Right kidney (tissue), 9 donors: ENCODE results near the gene FNIP1.
A peak's percentile ranks its signal among the peaks of the same experiment; 100 is the strongest.
"Not testable (repeated sequence)": the region's sequence is repeated elsewhere in the genome, so short reads cannot be mapped to it uniquely, and the experiment has no call there.

Source experiments
- DNase-seq: peaks from one replicate; pipeline ENCODE4 v3.0.0-alpha.2; 2016
- long read RNA-seq, 8 donors: transcript quantifications; one replicate each; lab custom pipeline, GENCODE V29; 2026

The FNIP1 gene
- long read RNA-seq, donor 1, full-length matches to known transcripts: 2 of 2 reads
- long read RNA-seq, donor 1, partial matches to known transcripts: 0 of 2 reads
- long read RNA-seq, donor 1, other reads (novel, unspliced or antisense): 0 of 2 reads
- long read RNA-seq, donor 2, partial matches to known transcripts: 0 of 1 reads
- long read RNA-seq, donor 2, other reads (novel, unspliced or antisense): 0 of 1 reads
- long read RNA-seq, donor 3, partial matches to known transcripts: 0 of 3 reads
- long read RNA-seq, donor 3, other reads (novel, unspliced or antisense): 0 of 3 reads
- long read RNA-seq, donor 4, partial matches to known transcripts: 0 of 1 reads
- long read RNA-seq, donor 4, other reads (novel, unspliced or antisense): 0 of 1 reads
- long read RNA-seq, donor 5: 0 reads
- long read RNA-seq, donor 6, partial matches to known transcripts: 0 of 2 reads
- long read RNA-seq, donor 6, other reads (novel, unspliced or antisense): 0 of 2 reads
- long read RNA-seq, donor 7, partial matches to known transcripts: 0 of 4 reads
- long read RNA-seq, donor 7, other reads (novel, unspliced or antisense): 0 of 4 reads
- long read RNA-seq, donor 8, partial matches to known transcripts: 0 of 1 reads
- long read RNA-seq, donor 8, other reads (novel, unspliced or antisense): 0 of 1 reads

DNA sequence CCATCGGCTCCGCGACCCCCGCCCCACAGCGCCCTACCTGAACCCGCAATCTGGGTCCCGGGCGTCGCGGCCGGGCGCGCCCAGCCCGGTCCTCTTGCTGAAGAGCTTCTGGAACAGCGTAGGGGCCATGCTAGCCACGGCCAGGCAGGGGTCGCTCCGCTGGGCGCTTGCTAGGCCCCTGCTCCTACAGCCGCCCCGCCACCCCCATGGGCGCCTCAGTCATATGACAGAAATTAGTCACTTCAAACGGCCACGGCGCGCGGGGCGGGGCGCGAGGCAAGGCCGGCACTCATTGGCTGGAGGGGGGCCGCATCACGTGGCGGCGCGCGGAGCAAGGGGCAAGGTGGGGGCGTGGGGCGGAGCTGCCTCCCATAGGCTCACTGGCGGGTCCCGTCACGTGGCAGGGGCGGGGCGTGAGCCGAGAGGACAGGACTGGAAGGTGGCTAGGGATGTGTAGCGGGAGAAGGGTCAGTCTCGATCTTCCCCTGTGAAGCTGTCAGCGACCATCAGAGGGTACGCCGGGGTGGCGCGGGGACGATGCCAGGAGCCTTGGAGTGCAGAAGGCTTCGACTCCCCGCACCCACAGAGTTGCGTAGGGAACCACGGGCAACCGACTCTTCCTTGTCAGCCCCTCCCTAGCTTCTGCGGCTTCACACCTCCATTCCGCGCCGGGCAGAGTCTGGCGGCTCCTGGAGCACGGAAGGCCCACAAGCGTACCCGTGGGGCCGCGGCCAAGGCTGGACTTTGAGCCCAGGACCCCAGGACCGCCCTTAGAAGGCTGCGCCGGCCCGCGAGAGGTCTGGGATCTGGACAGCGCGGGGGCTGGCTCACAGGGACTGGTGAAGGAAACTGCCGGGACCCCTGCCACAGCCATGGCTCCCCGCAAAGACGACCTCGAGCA, at the start of gene FNIP1:
Gene FNIP1, minus strand, starts transcription at position 225 of the 901 bp plus-strand sequence. Its CDS starts 96 bp downstream, at position 129.
- DNase-seq: peak; percentile 96

GRCh38 chr5:131846536-131846935, 49.7 kb upstream of the FNIP1 start:
- DNase-seq: no peak

- DNase-seq: no peak
These were observed 49.0 kb upstream of the FNIP1 start for GRCh38 chr5:131845828-131846227.

DNA sequence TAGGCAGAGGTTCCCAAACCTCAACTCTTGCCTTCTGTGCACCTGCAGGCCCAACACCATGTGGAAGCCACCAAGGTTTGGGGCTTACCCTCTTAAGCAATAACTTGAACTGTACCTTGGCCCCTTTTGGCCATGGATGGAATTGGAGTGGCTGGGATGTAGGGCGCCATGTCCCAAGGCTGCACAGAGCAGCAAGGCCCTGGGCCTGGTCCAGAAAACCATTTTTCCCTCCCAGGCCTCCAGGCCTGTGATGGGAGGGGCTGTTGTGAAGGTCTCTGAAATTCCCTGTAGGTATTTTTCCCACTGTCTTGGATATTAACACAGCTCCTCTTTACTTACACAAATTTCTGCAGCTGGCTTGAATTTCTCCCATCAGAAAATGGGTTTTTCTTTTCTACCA, 46.2 kb upstream of the FNIP1 start:
- not testable (repeated sequence) for DNase-seq

DNA sequence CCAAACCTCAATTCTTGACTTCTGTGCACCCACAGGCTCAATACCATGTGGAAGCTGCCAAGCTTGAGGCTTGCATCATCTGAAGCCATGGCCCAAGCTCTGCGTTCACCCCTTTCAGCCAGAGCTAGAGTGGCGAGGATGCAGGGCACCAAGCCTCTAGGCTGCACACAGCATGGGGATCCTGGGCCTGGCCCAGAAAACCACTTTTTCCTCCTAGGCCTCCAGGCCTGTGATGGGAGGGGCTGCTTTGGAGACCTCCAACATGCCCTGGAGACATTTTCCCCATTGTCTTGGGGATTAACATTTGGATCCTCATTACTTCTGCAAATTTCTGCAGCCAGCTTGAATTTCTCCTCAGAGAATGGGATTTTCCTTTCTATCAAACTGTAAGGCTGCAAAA, 35.9 kb upstream of the FNIP1 start:
- DNase-seq: not testable (repeated sequence)

DNA sequence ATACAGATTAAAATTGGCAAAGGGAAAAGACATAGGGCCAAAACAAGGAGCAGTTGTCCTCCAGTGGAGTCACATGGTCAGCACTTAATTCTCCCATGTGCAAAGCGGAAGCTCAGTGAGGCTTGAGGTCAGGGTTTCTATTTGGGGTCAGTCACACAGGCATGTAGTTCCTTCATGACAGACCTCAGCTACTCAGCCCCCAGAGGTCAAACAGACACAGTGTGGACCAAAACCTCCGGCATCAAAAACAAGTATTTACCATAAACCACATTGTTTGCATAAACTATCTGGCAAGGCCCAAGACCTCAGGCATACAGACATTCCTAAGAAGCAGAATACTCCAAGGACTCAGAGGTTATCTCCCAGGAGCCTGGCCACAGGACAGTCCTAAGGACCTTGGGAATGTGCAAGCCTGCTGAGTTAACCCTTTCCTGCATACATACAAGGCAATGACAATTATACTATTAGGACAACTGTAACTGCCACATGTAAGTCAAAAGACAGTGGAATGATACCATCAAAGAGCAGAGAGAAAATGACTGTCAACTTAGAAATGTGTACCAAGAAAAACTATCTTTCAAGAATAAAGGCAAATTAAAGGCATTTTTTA, 28.7 kb upstream of the FNIP1 start:
- no peak for DNase-seq

GRCh38 chr5:131824631-131825030, 27.8 kb upstream of the FNIP1 start:
- no peak for DNase-seq

- no peak for DNase-seq
These were observed 24.4 kb upstream of the FNIP1 start for GRCh38 chr5:131821221-131821620.

DNA sequence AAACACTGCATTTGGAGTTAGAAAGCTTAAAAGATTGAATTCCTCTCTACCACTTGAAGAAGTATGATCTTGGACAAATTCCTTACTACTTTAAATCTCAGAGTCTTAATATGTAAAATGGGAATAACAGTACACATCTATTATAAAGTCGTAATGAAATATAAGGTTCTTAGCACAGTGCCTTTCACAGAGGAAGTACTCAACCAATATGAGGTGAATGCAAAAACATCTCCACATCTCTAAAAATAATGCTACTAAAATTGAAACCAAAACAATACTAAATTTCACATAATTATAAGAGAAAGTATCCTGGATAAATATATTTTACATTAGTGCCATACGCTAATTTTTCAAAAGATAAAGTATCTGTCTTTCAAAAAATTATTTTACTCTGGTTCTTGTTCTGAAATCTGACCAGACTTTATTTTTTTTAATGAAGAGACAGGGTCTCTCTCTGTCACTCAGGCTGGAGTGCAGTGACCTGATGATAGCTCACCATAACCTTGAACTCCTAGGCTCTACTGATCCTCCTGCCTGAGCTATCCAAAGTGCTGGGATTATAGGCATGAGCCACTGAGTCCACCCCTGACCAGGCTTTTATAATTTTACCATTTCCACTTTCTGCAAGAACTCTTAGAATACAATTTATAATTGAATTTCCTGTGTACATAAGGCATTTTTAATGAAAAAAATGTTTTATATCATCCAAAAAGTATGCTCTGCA, 21.3 kb upstream of the FNIP1 start:
- DNase-seq: no peak

DNA sequence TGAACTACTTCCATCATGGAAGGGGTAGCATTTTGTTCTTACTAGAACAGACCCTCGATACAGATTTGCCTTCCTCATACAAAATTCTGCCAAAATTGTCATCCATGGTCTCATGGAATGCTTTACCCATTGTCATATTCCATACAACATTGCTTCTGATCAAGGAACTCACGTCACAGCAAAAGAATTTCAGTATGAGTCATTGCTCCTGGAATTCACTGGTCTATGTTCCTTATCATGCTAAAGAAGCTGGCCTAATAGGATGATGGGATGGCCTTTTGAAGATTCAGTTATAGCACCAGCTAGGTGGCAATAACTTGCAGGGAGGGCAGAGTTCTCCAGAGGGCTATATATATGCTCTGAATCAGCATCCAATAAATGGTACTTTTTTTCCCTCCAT, 18.2 kb upstream of the FNIP1 start:
- DNase-seq: no peak

DNA sequence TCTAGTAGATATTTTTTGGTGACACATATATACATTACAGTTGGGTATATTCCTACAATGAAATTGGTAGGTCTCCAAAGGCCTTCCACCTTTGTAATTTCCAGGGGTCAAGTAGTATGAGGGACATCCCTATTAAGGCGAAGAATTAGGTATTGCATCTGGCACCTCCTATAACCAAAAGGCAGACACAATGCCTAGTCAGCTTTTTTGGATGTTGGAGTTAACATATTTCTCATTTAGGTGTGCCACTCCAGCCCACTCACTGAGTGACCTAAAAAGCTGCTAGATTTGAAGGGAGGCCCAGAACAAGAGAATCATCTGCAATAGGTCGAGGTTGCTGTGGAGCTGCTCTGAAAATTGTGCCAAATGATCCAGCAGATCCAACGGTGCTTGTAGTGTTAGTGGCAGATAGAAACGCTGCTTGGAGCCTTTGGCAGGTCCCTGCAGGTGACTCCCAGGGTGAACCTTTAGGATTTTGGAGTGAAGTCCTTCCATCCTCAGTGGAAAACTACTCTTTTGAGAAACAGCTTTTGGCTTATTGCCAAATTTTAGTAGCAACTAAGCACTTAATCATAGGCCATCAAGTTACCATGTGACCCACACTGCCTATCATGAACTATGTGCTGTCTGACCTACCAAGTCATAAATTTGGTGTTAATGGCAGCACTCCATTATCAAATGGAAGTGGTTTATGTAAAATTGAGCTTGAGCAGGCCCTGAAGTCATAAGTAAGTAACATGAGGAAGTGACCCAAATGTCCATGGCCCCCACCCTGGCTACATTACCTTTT, 15.7 kb upstream of the FNIP1 start:
- DNase-seq: no peak

DNA sequence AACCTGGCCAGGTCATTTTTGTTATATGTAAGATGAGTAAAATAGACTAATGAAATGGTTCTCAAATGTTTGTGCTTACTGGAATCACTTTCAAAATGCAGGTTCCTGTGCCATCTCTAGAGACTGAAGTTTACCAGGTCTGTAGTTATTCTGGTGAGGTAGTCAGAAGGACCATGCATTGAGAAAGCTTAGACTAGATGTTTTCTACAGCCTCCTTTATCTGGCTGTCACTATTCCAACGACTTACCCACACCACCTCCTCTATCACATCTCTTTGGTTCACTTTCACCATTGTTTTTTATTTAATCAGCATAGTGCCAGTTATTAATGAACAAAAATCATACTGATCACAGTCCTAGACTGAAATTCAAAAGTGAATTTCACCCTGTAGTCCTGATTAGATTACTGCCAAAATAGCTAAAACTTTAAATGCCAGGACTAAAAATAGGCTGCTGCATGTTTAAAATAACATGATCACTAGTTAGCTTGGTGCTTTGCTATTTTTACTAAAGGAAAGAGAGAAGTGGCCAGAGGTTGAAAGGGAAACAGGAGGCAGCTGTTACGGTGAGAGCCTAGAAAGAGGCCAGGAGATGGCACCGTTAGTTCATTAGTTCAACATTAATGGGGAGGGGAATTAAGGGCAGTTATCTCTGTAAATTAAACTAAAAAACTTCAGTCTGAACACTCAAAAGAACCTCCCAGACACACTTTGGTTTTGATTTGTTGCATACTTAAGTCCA, 13.9 kb upstream of the FNIP1 start:
- no peak for DNase-seq

GRCh38 chr5:131795879-131796792, 681 bp downstream of the FNIP1 start:
- DNase-seq: peak; percentile 77

GRCh38 chr5:131795228-131795627, 1.6 kb downstream of the FNIP1 start:
- no peak for DNase-seq

- no peak for DNase-seq
These were observed 2.2 kb downstream of the FNIP1 start for GRCh38 chr5:131794586-131794985.

- no peak for DNase-seq
These were observed 3.9 kb downstream of the FNIP1 start for GRCh38 chr5:131792896-131793295.

- no peak for DNase-seq
These were observed 5.0 kb downstream of the FNIP1 start for GRCh38 chr5:131791866-131792265.

DNA sequence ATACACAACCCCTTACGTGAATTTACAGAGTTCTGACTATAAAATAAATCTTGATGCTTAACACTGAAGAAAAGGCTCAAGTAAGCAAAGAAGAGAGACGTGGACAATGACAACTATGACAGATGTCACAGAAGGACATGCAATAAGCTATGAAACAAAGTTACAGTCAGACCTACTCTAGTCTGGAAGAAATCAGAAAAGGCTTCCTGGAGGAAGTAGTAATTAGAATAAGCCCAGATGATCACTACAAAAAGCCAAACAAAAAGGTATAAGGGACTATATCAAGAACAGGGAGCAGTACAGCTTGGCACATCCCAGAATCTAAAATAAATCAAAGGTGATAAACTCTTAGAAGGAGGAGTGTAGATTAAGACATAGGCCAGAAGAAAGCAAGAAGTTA, 6.3 kb downstream of the FNIP1 start:
- DNase-seq: no peak

DNA sequence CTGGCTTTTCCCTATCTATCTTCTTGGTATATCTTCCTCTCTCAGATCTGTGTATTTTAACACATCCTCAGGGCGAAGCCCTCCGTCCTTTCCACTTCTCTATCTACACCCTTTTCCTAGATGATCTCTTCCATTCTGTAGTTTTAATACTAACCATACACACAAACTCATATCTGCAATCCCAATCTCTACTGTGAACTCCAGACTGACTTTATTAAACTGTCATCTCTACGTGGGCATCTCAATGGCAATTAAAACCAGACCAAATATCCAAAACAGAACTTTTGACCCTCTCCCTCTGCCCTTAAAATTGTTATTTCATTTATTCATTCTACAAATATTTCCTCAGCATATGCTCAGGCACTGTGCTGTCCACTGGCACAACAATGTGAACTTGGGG, 7.1 kb downstream of the FNIP1 start:
- no peak for DNase-seq
